K562 (cell line): Measurements from ENCODE around the gene PEX19. TPM values are rescaled to one million over a fixed set of nuclear protein-coding genes. Genes with fewer than 3 reads are reported as not detected.

ENCODE experiments used
- ATAC-seq: fragments of 200-7000 bp; cut with Tn5 transposase; 3 replicates; pipeline ENCODE4 v1.9.1; 2020; ENCODE audit warnings: moderate library complexity
- BruUV-seq: library from RNA; stranded (reverse); fragments of 400-500 nt; replicated peaks from 2 replicates; lab custom pipeline; 2021; lab: Mats Ljungman, UMichigan
- CTCF ChIA-PET: fragments of 300-600 bp; formaldehyde crosslinking; extraction: SDS; loops from one replicate; lab custom pipeline; 2021; ENCODE audit warnings: low intra/inter-chr PET ratio; lab: Yijun Ruan, JAX
- POLR2A ChIA-PET: fragments of 300-600, 350-650 bp; sonication (Branson Sonifier 250); formaldehyde crosslinking; extraction: SDS; loops from one replicate; lab custom pipeline; 2021; ENCODE audit warnings: antibody characterized with exemption, inconsistent platforms; lab: Yijun Ruan, JAX
- DNase-seq, 4 experiments: peaks; one replicate each; pipeline versions ENCODE4 v3.0.0 to v3.0.0-alpha.2; 2011 to 2018; ENCODE audit warnings: low spot score in 3 of 4, mixed read lengths in 3 of 4; ENCODE audit errors: extremely low read depth in 1 of 4
- FAIRE-seq: peaks from 2 replicates; lab custom pipeline; 2011; peaks lifted over from hg19 to GRCh38; lab: Jason Lieb, UNC
- H2AFZ ChIP-seq: 2 replicates; pipeline ENCODE4 v1.6.0; 2011; ENCODE audit warnings: low read depth, low read length, control low read depth, inconsistent platforms
- H3K27ac ChIP-seq: fragments of 200-600 bp; 3 replicates; pipeline ENCODE4 v1.8.0; 2011; ENCODE audit warnings: low read depth, mild to moderate bottlenecking, control low read depth, inconsistent platforms, low read length, moderate library complexity, mixed read lengths; ENCODE audit errors: extremely low read depth
- H3K27me3 ChIP-seq, 2 experiments: fragments of 300-600 bp in 1 of 2; 2 replicates in 1 of 2; 3 replicates in 1 of 2; pipeline versions ENCODE4 v1.6.0 to v1.8.0; 2011; ENCODE audit warnings: inconsistent platforms in 2 of 2, low read length in 2 of 2, mild to moderate bottlenecking in 1 of 2, mixed read lengths in 1 of 2, moderate library complexity in 1 of 2; ENCODE audit not compliant: control insufficient read depth in 2 of 2, insufficient read depth in 2 of 2
- H3K36me3 ChIP-seq: fragments of 300-600 bp; 3 replicates; pipeline ENCODE4 v1.8.0; 2011; ENCODE audit warnings: mild to moderate bottlenecking, low read length, inconsistent platforms; ENCODE audit not compliant: control insufficient read depth, insufficient read depth
- H3K4me1 ChIP-seq, 2 experiments: fragments of 200-600 bp in 1 of 2; replicated peaks in 1 of 2; 2 replicates in 1 of 2; 3 replicates in 1 of 2; pipeline versions ENCODE4 v1.5.1 to v1.8.0; 2011; ENCODE audit warnings: inconsistent platforms in 2 of 2, low read length in 2 of 2, mild to moderate bottlenecking in 1 of 2, mixed read lengths in 1 of 2, moderate library complexity in 1 of 2; ENCODE audit not compliant: control insufficient read depth in 2 of 2, insufficient read depth in 2 of 2
- H3K4me2 ChIP-seq: 2 replicates; pipeline ENCODE4 v1.6.1; 2011; ENCODE audit warnings: low read length, control low read depth, inconsistent platforms, mixed read lengths; ENCODE audit not compliant: insufficient read depth
- H3K4me3 ChIP-seq: fragments of 200-600 bp; sonication (generic), shearing (Covaris generic); 2 replicates; pipeline ENCODE4 v1.5.1; 2016; ENCODE audit warnings: control low read depth, inconsistent platforms
- H3K79me2 ChIP-seq: fragments of 200-600 bp; 3 replicates; pipeline ENCODE4 v1.8.0; 2011; ENCODE audit warnings: low read length, inconsistent platforms; ENCODE audit not compliant: control insufficient read depth, insufficient read depth
- H3K9ac ChIP-seq, 2 experiments: 2 replicates each; pipeline versions ENCODE4 v1.6.0 to v1.6.1; 2011; ENCODE audit warnings: low read depth in 2 of 2, low read length in 2 of 2, control low read depth in 1 of 2, inconsistent platforms in 1 of 2, mild to moderate bottlenecking in 1 of 2, mixed read lengths in 1 of 2; ENCODE audit not compliant: insufficient read depth in 1 of 2
- H3K9me1 ChIP-seq: one replicate; pipeline ENCODE4 v1.6.0; 2011; ENCODE audit warnings: inconsistent platforms, mild to moderate bottlenecking, low read length, moderate library complexity; ENCODE audit not compliant: control insufficient read depth, insufficient read depth
- H3K9me3 ChIP-seq: replicated peaks from 2 replicates; pipeline ENCODE4 v1.5.1; 2011; ENCODE audit warnings: low read depth, low read length, inconsistent platforms; ENCODE audit not compliant: control insufficient read depth, insufficient read depth
- H4K20me1 ChIP-seq: replicated peaks from 2 replicates; pipeline ENCODE4 v1.6.1; 2011; ENCODE audit warnings: low read length, inconsistent platforms, mixed read lengths; ENCODE audit not compliant: control insufficient read depth, insufficient read depth
- CBFA2T3 ChIP-seq: fragments of 450-650 bp; IDR thresholded peaks from 2 replicates; pipeline ENCODE4 v1.6.1; 2017
- CXXC5 ChIP-seq: fragments of 250-450 bp; sonication (Bioruptor Pico); IDR thresholded peaks from 2 replicates; pipeline ENCODE4 v1.8.0; 2022; ENCODE audit warnings: inconsistent platforms, mild to moderate bottlenecking, moderate library complexity
- E2F3 ChIP-seq: fragments of 250-450 bp; sonication (Bioruptor Pico); IDR thresholded peaks from 2 replicates; pipeline ENCODE4 v1.4.0; 2020; ENCODE audit warnings: mild to moderate bottlenecking
- NFIC ChIP-seq: fragments of 450-650 bp; IDR thresholded peaks from 2 replicates; pipeline ENCODE4 v1.6.1; 2017; ENCODE audit warnings: mild to moderate bottlenecking, inconsistent platforms
- NFIX ChIP-seq: fragments of 250-450 bp; sonication (Bioruptor Pico); IDR thresholded peaks from 2 replicates; pipeline ENCODE4 v1.4.0; 2020; ENCODE audit warnings: low read depth, mild to moderate bottlenecking, moderate library complexity
- RAD21 ChIP-seq, 2 experiments: fragments of 250-450 bp in 1 of 2; fragments of 450-650 bp in 1 of 2; sonication (Bioruptor Pico) in 1 of 2; formaldehyde crosslinking in 1 of 2; IDR thresholded peaks in 1 of 2; conservative IDR thresholded peaks in 1 of 2; 2 replicates each; pipeline versions ENCODE4 v1.4.0 to v1.8.0; 2020 to 2022; ENCODE audit warnings: mild to moderate bottlenecking in 2 of 2, moderate library complexity in 1 of 2
- RCOR1 ChIP-seq, 2 experiments: IDR thresholded peaks; 2 replicates each; pipeline ENCODE4 v1.6.1; 2012; ENCODE audit warnings: low read depth in 2 of 2, low read length in 2 of 2, borderline replicate concordance in 1 of 2, improper control_type of control experiment in 1 of 2
- TBL1XR1 ChIP-seq, 2 experiments: IDR thresholded peaks; 2 replicates each; pipeline ENCODE4 v1.6.1; 2012; ENCODE audit warnings: improper control_type of control experiment in 2 of 2, low read length in 2 of 2, mild to moderate bottlenecking in 1 of 2
- TCF7L2 ChIP-seq: fragments of 150-350 bp; IDR thresholded peaks from 2 replicates; pipeline ENCODE4 v1.6.1; 2016; ENCODE audit warnings: low read depth, mild to moderate bottlenecking, low read length, moderate library complexity
- TEAD1 ChIP-seq, 2 experiments: fragments of 450-650 bp in 1 of 2; sonication (generic) in 1 of 2; formaldehyde crosslinking; IDR thresholded peaks; 2 replicates each; pipeline versions ENCODE4 v1.4.0 to v1.8.0; 2020 to 2022; ENCODE audit warnings: mild to moderate bottlenecking in 2 of 2, missing genetic modification reagents in 1 of 2
- TEAD4 ChIP-seq, 2 experiments: sonication (generic) in 1 of 2; formaldehyde crosslinking in 1 of 2; IDR thresholded peaks; 2 replicates each; pipeline versions ENCODE4 v1.6.1 to v1.8.0; 2012 to 2022; ENCODE audit warnings: borderline replicate concordance in 1 of 2, inconsistent platforms in 1 of 2, low read length in 1 of 2, mild to moderate bottlenecking in 1 of 2, missing genetic modification reagents in 1 of 2
- ZKSCAN3 ChIP-seq: fragments of 250-450 bp; sonication (Bioruptor Pico); IDR thresholded peaks from 2 replicates; pipeline ENCODE4 v1.4.0; 2020
- WGBS: fragments of 100-300 bp; shearing (Covaris generic); methylation state at CpG from one replicate; pipeline ENCODE4 v1.1.6; 2016; ENCODE audit warnings: low coverage, mixed read lengths; ENCODE audit not compliant: insufficient coverage; ENCODE audit errors: missing lambda C conversion rate; 5-methylcytosine and 5-hydroxymethylcytosine counted together
- in situ Hi-C: fragments of 300-500 bp; cut with MboI; formaldehyde crosslinking; loops from 4 replicates; pipeline ENCODE4 v1.15.0; 2018; ENCODE audit warnings: inconsistent platforms, mixed read lengths
- intact Hi-C: fragments of 100-400 bp; cut with micrococcal nuclease; formaldehyde crosslinking; loops from 2 replicates; pipeline ENCODE4 v1.14.2; 2022
- polyA plus RNA-seq, 8 experiments: library from polyadenylated mRNA; depleted of rRNA in 4 of 8; stranded (reverse) in 5 of 8; unstranded in 3 of 8; fragments of >200 nt; fragmentation: Nextera tagmentation in 2 of 8; fragmentation: Illumina TruSeq in 1 of 8; extraction: Ambion mirVana in 2 of 8; extraction: Trizol in 1 of 8; gene quantifications; 2 replicates each; pipeline versions ENCODE4 v1.2.1 to v1.2.3, GENCODE V29; 2011 to 2014; ENCODE audit warnings: inconsistent platforms in 1 of 8, missing spikeins in 1 of 8
- total RNA-seq, 7 experiments: library from RNA; depleted of rRNA in 6 of 7; stranded (reverse); fragments of >200 nt in 6 of 7; fragmentation: Illumina TruSeq in 2 of 7; extraction: Trizol in 2 of 7; gene quantifications; 2 replicates each; pipeline versions ENCODE4 v1.2.1 to v1.2.3, GENCODE V29; 2011 to 2021; ENCODE audit warnings: low replicate concordance in 1 of 7

The PEX19 gene
- total and polyA plus RNA-seq, 9 of the 15 experiments (the other 6 are each of a cell fraction or from before 2014, with no cell fraction given) = 32.5 to 103 (median 59.8) TPM

- no peak for ATAC-seq
- Histone ChIP-seq H3K9me1 (no peaks in the 10 kb centered on the region), H3K9ac (peak overlapping the region; percentile 72 to 98; a peak in 3 of 4 replicates), H4K20me1 (no peaks in the 10 kb centered on the region), H3K9me3 (no peaks in the 10 kb centered on the region), H3K4me2 (peak overlapping the region; percentile 93), H3K4me3 (peak overlapping the region; percentile 77), H2AFZ (no peak overlapping the region), H3K4me1 (peaks cover 6 to 20% of the 10 kb centered on the region in 2 experiments; a peak in 4 of 5 replicates), H3K27ac (peak overlapping the region; percentile 98; the same call in 2 of the 3 replicates), H3K36me3 (peaks cover 29% of the 10 kb centered on the region; the same call in 2 of the 3 replicates), H3K27me3 (no peaks in the 10 kb centered on the region), H3K79me2 (peaks cover 61% of the 10 kb centered on the region)
- intact Hi-C loops (loop anchor here (5.0 to 10.0 kb wide), 2 partner anchors 117 to 336 kb away; partner anchors contain the start of gene TAGLN2), in situ Hi-C loops (no loop called here)
- peak in 1 of 4 experiments; percentile 54 for DNase-seq
- ChIA-PET POLR2A (interaction anchor here (0.5 to 3.0 kb wide), 7 partner anchors 8 to 190 kb away, joined by 3 to 31 read pairs (median 4); partner anchors contain the start of genes KCNJ10 and PEX19), CTCF (no interaction called here)
- 29% methylated on average over 6 of the region's 6 CpGs for WGBS
- no TSS peak for BruUV-seq
- TF ChIP-seq NFIC (peak; percentile 94), CBFA2T3 (0 out of 2 replicates have a peak, but pooled peaks have one; percentile 2), TCF7L2 (no peak), TBL1XR1 (IDR thresholded peaks at IDR 0.05; ENCODE audit: low read length in 2 of 2) (0 out of 4 replicates have a peak, but pooled peaks of 1 of the 2 experiments have one; percentile 18), TEAD1 (CRISPR knock-in tag; IDR thresholded peaks at IDR 0.05) (0 out of 4 replicates have a peak, but pooled peaks of 1 of the 2 experiments have one; percentile 37), RCOR1 (IDR thresholded peaks at IDR 0.05; ENCODE audit: borderline replicate concordance in 1 of 2, low read depth in 2 of 2, low read length in 2 of 2) (0 out of 4 replicates have a peak, but pooled peaks of 1 of the 2 experiments have one; percentile 11), ZKSCAN3 (CRISPR knock-in tag) (no peak), RAD21 (CRISPR knock-in tag; conservative IDR thresholded peaks at IDR 0.05 in 1 of 2, IDR thresholded peaks at IDR 0.05 in 1 of 2) (0 out of 4 replicates have a peak, but pooled peaks of 1 of the 2 experiments have one; percentile 7), TEAD4 (IDR thresholded peaks at IDR 0.05; ENCODE audit: low read length) (peak; percentile 63; the same call in 1 of the 2 replicates), TEAD4 (CRISPR knock-in tag; IDR thresholded peaks at IDR 0.05; ENCODE audit: borderline replicate concordance) (no peak), NFIX (peak; percentile 2; the same call in 1 of the 2 replicates), E2F3 (CRISPR knock-in tag) (no peak), CXXC5 (CRISPR knock-in tag) (no peak; the same call in 1 of the 2 replicates)
- FAIRE-seq = peak; percentile 42
Measured at GRCh38 chr1:160260406-160261382, 24.2 kb downstream of the PEX19 start.
